T-helper 2 cell (primary cell): ENCODE results near the gene SPAG17.

Experiments used
- DNase-seq, 5 experiments: peaks; one replicate each; pipeline versions ENCODE4 v3.0.0 to v3.0.0-alpha.2; 2012 to 2022

SPAG17 gene

DNA sequence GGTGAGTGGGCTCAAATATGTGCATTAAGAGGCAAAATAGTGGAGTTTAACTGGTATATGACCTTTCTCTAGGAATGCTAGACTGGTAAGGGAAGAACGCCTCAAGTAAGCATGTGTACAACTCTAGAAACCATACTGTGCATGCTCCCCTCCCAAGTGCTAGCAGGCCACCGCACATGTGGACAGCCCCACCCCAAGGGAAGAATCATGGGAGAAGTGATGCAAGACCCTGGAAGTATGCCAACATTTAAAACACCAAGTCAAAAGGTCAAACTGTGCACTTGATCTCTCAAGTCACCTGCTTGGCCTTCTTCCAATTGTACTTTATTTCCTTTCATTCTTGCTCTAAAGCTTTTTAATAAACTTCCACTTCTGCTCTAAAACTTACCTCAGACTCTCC is 135.0 kb downstream of the SPAG17 start:
- no peak for DNase-seq

DNA sequence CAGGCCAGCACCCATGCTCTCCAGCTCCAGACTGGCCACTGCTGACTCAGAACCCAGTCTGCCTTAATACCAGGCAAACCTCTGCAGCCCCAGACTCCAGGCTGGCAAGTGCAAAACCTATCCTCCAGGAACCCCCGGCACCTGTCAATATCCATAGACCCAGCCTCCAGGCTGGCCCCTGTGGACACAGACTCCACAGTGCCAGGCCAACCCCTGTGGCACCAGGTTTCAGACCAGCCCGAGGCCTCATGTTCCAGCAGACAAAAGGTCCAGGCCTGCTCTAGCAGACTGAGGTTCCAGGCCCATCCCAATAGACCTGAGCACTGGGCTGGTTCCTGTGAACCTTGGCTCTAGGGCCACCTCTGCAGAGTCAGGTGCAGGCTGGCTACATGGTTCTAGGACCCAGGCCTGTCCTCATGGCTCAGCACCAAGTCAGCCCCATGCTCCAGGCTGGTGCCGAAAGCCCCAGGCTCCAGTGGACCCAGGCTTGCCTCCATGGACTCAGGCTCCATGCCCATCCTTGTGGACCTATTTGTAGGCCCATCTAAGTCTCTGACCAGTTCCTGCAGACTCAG is 137.3 kb downstream of the SPAG17 start:
- DNase-seq, result no peak

DNA sequence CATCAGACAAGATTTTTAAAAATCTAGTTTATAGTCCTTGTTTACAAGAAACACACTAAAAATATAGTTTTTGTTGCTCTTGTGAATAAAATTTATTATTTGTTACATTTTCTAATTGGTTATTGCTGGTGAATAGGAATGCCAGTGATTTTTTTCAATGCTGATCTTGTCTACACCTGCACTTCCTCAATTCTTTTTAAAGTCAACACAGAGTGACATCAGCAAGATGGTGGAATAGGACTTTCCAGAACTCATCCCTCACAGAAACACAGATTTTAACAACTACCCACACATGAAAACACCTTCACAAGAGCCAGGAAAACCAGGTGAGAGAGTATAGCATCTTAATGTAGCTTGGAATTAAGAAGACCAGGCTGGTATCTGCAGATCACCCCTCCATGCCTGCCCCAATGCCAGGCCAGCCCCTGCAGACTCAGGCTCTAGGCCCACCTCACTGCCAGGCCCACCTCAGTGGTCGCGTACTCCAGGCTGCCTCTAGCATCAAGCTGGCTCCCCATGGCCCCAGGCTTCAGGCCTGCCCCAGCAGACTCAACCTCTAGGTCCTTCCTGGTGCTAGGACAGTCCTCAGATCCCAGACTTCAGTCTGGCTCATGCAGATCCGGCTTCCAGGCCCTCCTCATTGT is 137.9 kb downstream of the SPAG17 start:
- DNase-seq, result no peak

DNA sequence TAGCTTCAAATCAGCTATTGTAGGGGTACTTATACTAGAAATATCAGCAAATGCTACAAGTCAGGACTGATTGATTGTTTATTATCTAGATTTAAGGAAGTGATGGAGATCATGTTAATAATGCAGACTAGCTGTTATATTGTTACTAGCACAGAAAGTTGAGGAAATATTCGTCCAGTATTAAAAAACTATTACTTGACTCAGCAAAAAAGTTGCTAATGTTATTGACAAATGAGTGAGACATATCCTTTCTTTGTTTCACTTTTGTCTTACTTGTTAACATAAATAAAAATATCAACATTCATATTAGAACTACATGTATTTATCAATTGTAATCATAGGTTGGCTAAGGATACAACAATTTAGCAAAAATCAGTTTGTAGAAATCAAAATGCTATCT is 141.4 kb downstream of the SPAG17 start:
- no peak for DNase-seq

DNA sequence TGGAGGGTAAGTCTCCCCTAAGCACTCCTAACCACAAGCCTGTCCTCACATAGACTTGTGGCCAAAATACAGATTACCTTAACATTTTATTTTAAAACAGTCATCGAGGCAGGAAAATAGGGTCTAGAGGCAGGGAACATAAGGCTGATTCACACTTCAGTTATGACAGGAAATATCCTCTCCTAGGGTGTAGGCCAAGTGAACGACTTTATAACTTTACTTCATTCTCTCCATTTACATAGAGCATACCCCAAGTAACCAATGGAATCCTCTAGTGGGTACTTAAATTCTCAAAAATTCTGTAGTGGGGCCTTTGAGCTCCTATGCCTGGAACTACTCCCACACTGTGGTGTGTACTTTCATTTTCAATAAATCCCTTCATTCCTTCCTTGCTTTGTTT is 142.5 kb downstream of the SPAG17 start:
- DNase-seq, result no peak

DNA sequence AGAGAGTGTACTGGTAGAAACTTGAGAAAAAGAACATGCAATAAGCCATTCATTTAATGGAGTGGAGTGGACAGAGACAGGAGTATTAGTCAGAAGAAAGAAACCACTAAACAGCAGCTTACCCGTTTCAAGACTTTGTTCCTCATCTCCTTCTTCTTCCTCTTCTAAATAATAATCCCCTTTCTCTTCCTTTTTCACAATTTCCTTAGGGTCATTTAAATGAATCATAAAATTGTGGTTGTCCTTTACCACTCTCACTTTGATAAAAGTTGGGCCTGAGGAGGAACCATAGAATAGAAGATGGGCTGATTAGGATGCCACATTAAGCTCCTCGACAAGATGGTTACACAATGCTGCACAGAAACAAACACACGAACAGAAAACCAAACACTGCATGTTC is 145.9 kb downstream of the SPAG17 start:
- DNase-seq, result no peak

DNA sequence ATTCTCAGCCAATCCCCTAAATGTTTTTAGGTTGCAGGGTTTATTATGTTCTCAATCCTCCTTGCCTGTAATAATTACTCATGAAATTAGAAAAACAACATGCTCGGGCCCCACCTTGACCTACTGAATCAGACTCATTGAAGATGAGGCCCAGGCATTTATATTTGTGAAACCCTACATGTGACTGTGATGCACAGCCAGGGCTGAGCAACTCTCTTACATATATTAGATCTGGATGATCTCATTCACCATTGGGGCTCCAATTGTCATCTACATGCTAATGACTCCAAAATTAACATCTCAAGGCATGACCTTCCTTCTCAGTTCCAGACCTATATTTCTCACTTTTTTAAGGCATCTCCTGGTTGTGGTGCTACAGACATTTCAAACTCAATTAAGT is 152.1 kb downstream of the SPAG17 start:
- no peak for DNase-seq

DNA sequence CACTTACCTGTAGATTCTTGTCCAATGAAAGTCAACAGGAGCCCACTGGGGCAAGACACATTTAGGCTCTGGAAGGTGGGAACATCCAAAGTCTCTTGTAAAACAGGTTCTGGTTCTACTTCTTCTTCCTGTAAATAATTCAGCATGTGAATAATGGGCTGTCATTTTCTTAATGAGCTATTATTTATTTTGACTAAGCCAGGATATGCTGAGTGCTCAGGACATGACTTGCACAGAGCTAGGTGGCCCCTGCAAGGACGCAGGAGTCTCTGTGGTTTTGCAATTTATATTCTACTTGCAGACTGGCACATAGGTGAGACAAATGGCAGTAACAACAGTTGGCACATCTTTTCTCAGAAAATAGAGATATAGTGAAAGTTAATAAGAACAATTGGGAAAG is 156.8 kb downstream of the SPAG17 start:
- DNase-seq, result no peak

DNA sequence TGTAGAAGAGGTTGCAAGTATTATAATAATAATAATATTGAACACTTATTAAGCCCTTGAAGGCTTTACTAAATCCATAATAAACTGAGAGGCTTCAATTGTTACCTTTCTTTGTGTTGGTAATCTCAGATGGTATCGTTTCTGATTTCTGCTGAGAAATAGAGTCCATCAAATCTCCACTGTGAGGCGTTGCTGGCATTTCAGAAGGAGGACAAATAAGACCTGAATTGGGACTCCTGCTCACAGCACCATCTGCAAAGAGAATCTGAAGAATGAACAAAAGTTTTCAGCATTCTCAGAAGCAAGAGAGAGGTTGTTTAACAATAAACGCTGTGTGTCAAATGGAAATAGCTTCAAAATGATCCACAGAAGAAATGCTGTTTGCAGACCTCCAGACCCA is 161.8 kb downstream of the SPAG17 start:
- DNase-seq, result no peak

DNA sequence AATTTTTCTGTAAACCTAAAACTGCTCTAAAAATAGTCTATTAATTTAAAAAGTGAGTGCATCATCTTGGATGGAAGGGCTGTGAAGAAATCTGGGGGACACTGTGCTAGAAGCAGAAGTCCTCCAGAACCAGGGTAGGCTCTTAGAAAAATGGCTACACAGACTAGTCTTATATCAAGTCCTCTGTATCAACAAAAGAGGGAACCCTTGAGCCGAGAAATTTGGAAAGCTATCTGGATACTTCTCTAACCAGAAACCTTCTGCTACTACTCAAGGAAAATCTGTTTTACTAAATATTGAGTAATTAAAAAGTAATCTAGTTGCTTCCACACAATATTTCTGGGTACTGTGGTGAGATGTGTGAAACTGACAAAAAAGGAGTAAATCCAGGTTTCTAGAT is 163.4 kb downstream of the SPAG17 start:
- no peak for DNase-seq

DNA sequence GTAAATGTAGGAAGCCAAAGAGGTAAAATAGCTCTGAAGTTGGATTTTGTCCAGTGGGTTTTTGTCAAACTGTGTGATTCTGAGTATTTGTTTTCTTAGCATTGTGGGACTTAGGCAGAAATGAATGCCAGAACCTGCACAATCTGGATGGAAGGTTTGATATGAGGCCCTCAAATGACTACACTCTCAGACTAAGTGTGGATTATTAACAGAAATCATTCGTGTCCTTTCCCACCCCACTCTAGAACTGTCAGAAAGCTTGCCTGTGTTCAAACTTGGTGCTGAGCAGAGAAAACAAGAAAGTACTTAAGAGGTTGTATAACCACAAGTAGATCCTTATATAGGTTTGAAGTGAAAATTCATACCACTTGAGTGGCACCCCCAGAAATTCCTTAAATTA is 167.0 kb downstream of the SPAG17 start:
- no peak for DNase-seq

DNA sequence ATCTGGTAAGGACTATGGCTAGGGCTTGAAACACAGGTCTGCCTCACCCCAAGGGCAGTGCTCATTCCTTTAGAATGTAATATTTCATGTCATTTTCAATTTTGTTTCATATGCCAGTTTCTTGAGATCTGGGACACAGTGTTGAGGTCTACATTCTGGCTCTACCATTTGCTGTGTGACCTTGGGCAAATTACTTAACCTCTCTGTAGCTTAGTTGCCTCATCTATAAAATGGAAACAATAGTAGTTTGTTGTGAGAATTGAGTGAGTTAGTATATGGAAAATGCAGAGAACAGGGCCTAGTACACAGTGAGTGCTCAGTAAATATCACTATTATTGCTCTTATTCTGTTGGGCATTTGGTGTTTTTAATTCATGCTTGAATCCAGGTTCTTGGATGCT is 171.1 kb downstream of the SPAG17 start:
- DNase-seq, result no peak

DNA sequence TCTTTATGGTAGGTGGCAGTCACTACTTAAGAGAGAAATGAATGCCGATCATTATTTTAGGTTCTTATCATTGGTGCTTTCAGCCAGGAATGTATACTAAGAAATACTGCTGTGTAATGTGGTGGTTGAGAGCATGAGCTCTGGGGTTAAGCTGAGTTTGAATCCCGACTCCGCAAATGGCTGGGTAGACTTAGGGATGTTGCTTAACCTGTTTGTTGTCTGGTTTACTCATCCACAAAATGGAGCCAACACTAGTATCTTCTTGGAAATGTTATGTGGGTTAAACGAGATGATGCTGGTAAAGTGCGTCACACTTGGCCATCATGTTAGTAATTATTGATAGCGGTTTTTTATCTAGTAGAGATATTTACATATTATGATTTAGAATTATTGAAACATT is 171.7 kb downstream of the SPAG17 start:
- DNase-seq, result no peak

DNA sequence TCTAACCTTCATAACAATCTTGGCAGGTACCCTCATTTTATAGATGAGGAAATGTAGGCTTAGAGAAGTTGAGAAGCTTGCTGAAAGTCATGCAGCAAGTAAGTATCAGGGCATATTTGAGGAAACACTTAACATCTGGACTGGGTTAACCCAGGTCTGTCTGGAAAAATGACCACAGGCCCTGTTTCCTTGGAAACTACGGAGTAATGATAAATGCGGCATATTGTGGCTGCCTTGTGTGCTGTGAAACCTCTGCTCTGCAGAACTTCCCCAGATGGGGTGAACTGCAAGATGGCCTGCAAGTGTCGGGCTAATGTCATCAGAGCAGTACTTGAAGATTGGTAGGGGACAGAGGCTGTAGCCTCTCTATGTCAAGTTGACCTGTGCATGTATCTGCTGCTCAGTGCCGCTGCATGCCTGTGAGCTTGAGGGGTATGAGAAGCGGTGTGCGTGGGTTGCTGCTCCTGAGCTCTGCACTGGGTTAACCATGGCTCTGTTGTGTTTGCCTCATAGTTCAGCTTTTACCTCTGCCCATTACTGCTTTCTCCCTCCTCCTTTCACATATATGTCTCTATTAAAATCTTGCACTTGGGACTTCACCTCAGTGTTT is 172.4 kb downstream of the SPAG17 start:
- no peak for DNase-seq

DNA sequence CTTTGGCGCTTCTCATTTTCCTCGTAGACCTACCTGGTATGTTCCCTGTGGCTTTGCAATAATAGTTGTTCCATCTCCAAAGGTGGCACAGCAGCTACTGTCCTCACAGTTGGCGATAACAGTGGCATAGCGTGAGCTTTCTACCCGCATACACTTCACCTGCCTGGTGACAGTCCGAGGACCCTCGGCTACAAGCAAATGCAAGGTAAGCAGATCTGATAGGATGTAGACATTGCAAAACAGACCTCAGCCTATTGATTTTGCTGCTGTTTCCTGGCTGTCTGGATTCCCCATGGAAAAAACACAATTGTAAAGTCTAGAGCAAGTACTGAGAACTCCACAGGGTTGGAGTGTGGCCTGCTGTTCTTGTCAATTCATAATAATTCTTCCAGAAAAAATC is 177.0 kb downstream of the SPAG17 start:
- no peak for DNase-seq

DNA sequence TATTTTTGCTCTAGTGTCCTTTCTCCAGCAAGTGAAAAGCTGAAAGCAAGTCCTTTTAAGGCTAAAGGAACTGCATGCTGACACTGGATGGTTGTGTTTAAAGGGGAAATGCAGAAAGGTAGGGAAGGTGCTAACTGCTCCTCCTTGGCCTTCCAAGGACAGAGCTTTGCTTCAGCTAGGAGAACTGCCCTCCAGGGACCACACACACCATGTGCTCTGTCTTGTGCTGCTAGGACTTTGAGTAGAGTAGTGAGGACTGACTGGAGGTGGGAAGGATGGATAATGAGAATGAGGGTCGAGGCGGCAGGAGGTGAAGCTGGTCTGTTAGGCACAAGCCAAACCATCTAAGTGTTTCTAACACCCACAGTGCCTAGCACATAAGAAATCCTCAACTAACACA is 177.6 kb downstream of the SPAG17 start:
- no peak for DNase-seq

DNA sequence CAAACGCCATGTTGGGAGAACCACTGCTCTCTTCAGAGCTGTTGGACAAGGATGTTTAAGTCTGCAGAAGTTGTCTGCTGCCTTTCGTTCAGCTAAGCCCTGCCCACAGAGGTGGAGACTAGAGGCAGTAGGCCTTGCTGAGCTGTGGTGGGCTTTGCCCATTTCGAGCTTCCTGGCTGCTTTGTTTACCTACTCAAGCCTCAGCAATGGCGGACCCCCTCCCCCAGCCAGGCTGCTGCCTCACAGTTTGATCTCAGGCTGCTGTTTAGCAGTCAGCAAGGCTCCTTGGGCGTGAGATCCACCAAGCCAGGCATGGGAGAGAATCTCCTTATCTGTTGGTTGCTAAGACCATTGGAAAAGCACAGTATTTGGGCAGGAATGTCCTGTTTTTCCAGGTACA is 180.7 kb downstream of the SPAG17 start:
- no peak for DNase-seq

DNA sequence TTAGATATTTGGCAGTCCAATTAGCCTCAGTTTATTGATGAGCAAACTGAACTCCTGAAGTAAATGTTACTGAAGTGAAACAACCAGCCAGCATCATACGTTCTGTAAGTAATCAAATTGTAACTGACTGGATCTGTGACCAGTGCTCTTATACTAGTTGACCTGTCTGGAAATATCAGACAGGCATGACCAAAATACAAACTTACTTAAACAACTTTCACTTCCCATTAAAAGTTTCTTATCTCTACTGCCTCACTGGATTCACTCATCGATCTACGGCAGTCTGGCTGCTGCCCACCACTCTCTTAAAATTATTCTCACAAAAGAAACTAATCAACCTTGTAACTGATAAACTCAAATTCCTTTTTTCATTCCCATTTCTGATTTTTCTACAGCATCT is 199.1 kb downstream of the SPAG17 start:
- no peak for DNase-seq

DNA sequence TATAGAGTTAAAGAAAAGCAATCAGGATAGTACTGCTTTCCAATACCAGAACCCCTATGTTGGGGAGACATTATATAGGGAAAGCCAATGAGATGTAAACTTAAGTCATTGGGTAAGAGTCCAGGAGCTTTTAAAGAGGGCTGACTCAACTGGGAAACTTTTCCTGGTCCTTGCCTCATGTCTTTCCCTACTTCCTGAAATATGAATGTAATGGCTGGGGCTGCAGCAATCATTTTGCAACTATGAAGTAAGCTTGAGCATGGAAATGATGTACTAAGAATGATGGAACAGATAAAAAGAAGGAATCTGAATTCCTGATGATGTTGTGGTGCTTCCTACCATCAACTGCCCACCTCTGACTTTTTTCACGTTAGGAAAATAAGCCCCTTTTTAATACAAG is 199.8 kb downstream of the SPAG17 start:
- no peak for DNase-seq

DNA sequence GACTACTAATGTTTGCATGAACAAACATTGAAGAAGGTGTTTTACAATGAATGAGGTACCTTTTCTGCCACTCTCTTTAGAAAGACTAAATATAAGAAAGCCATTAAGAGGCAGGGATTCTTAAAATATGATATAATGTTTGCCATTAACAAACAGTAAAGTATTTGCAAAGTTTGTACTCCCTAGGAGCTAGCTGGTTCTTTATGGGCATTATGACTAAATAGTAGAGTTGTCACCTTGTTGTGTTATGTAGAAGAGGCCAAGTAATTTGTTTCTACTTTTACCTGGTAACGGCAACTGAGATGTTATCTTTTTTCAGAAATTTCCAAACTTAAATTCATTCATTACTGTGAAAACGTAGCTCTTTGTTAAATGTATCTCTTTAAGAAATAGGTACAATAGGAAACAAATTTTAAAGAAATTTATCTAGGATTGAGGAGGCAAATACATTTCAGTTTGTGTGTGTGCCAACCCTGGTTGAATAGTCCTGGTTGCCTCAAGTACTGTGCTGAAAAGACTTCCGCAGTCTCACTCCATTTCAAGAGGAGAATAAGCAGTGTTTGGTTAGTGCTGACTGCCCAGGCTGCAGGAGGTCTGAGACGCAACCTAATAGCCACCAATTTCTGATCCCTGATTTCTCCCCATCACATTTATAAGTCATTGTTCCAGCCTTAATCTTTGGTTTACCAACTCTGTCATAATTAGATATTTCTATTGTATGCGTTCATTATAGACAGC is 203.4 kb downstream of the SPAG17 start:
- no peak for DNase-seq

DNA sequence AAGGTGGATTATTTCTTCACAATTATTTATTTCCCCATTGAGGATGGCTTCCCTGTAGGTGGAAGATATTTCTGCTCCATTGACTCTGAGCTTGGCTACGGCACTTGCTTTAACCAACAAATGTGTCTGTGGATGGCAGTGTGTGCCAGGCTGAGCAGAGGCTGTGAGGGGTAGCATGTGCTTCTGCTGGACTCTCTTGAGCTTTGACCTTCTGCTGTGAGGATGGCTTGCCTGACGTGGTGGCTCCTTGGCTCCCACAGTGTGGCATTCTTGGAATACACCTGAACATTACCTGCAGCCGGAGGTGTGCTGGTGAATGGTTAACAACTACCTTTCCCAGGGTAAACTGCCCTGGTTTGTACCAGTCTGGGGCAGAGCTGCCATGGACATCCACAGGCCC is 208.6 kb downstream of the SPAG17 start:
- DNase-seq, result no peak

DNA sequence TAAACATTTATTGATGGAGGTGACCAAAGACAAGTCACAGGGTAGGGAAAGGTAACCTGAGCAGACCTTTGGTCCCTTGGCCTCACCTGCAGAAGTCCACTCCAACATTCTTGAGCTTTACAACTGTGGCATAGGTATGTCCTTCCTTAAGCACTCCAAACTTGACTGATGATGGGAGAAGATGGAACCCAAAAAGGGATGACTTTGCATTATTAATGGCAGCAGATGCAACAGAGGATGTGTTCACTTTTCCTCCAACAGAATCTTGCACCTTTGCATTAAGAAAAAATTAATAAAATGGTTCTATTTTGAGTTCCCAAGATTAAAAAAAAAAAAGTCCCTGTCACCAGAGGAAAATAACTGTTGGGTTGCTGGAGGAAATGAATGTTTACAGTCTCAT is 213.3 kb downstream of the SPAG17 start:
- no peak for DNase-seq

DNA sequence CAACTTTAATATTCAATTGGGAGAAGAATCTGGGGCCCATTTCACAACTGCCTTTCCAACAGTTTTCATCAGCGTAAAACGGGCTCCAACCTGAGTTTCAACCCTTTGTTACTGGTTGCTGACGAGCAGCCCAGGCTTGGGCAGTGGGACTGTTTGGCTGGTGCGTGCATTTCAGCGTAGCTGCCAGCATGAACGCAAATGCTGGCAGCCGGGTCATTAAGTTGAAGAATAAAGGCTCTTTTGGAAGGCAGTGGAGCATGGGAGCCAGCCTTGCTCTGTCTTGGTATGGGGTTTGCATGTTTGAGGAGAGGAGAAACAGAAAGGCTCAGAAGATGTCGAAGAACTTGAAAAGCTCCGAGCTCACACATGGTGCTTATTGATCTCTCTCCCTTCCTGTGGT is 214.8 kb downstream of the SPAG17 start:
- DNase-seq, result no peak

DNA sequence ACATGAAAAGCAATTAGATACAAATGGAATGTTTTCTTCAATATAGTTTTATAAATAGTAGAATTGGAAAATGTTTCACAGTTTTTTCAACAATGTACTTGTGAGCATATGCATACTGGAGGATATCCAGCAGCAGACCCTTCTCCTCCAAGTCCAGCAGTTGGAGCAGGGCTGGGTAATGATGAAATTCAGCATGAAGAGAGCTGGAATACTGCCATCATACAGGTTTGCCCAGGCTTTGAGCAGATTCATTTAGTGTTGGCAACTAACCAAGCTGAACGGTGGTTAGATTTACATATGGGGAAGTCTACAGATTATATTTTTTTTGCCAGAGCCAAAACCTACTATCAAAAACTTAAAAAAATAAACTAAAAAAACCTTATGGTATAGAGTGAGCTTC is 217.1 kb downstream of the SPAG17 start:
- no peak for DNase-seq
